KOPT-K1 (cell line): ENCODE data around the gene ARMS2.

Experiments
- H3K27ac ChIP-seq: fragments of 200-600 bp; sonication (generic); 2 replicates; pipeline ENCODE4 v1.5.1; 2016; ENCODE audit warnings: antibody characterized with exemption, mild to moderate bottlenecking, low read depth, low read length; ENCODE audit not compliant: poor library complexity, severe bottlenecking
- H3K36me3 ChIP-seq: fragments of 200-600 bp; sonication (generic); 2 replicates; pipeline ENCODE4 v1.5.1; 2017; ENCODE audit warnings: antibody characterized with exemption, mild to moderate bottlenecking, low read length, moderate library complexity; ENCODE audit not compliant: insufficient read depth
- H3K9me3 ChIP-seq: fragments of 200-600 bp; sonication (generic); 2 replicates; pipeline ENCODE4 v1.5.1; 2017; ENCODE audit warnings: antibody characterized with exemption, low read length, mild to moderate bottlenecking; ENCODE audit not compliant: insufficient read depth, poor library complexity, severe bottlenecking

ARMS2 gene

GRCh38 chr10:122503886-122504609, 49.6 kb downstream of the ARMS2 start:
- no peaks in the 10 kb centered on the region for H3K9me3 ChIP-seq
- H3K36me3 ChIP-seq: no peaks in the 10 kb centered on the region
- H3K27ac ChIP-seq: no peak overlapping the region

- H3K27ac ChIP-seq: no peak overlapping the region
- H3K36me3 ChIP-seq: no peaks in the 10 kb centered on the region
Measured at GRCh38 chr10:122504610-122504950, 50.1 kb downstream of the ARMS2 start.

GRCh38 chr10:122505011-122505410, 50.6 kb downstream of the ARMS2 start:
- H3K27ac ChIP-seq: no peak overlapping the region
- H3K36me3 ChIP-seq: no peaks in the 10 kb centered on the region

More at GRCh38 chr10:122504610-122504950, 50.1 kb downstream of the ARMS2 start:
- H3K9me3 ChIP-seq: no peaks in the 10 kb centered on the region

GRCh38 chr10:122505885-122506645, 51.6 kb downstream of the ARMS2 start:
- Histone ChIP-seq H3K27ac (no peak overlapping the region), H3K36me3 (no peaks in the 10 kb centered on the region), H3K9me3 (no peaks in the 10 kb centered on the region)

More at GRCh38 chr10:122505011-122505410, 50.6 kb downstream of the ARMS2 start:
- H3K9me3 ChIP-seq: no peaks in the 10 kb centered on the region
